ENCODE measurements around the gene USP3. TPM values are rescaled to one million over a fixed set of nuclear protein-coding genes. Genes with fewer than 3 reads are reported as not detected.
A peak's percentile ranks its signal among the peaks of the same experiment; 100 is the strongest.

USP3 gene
- total and polyA plus RNA-seq, 9 of the 15 experiments (the other 6 are each of a cell fraction or from before 2014, with no cell fraction given): 17.3 to 54.3 (median 34.8) TPM

GRCh38 chr15:63476229-63476632 lies 28.2 kb upstream of the USP3 start (continued):
- peak; percentile 76 for TF ChIP-seq ATF3 (IDR thresholded peaks at IDR 0.05)
- TF ChIP-seq ATF3 (CRISPR knock-in tag; conservative IDR thresholded peaks at IDR 0.05): no peak
- peak; percentile 35; the same call in 1 of the 2 replicates for TF ChIP-seq CREM (IDR thresholded peaks at IDR 0.05; ENCODE audit: low read depth)
- TF ChIP-seq ATF7 (IDR thresholded peaks at IDR 0.05): peak; percentile 30; the same call in 1 of the 2 replicates
- TF ChIP-seq USF2 (CRISPR knock-in tag; IDR thresholded peaks at IDR 0.05): no peak

- in situ Hi-C loops (cut with MboI) (no loop called here), intact Hi-C loops (cut with micrococcal nuclease) (no loop called here)
- no peak overlapping the region for H3K4me2 ChIP-seq (ENCODE audit: insufficient read depth, low read length)
- no peaks in the 10 kb centered on the region for H3K9me1 ChIP-seq (ENCODE audit: control insufficient read depth, insufficient read depth, low read length)
- H3K4me1 ChIP-seq (replicated peaks in 1 of 2; ENCODE audit: control insufficient read depth in 2 of 2, insufficient read depth in 2 of 2, low read length in 2 of 2): peaks cover 3 to 8% of the 10 kb centered on the region in 2 experiments; a peak in 3 of 5 replicates
- no peaks in the 10 kb centered on the region for H3K27me3 ChIP-seq (ENCODE audit: control insufficient read depth in 2 of 2, insufficient read depth in 2 of 2, low read length in 2 of 2)
- FAIRE-seq (no peak), ATAC-seq (no peak), DNase-seq (ENCODE audit: extremely low read depth in 1 of 4, low spot score in 3 of 4) (no peak)
- POLR2A ChIA-PET: no interaction called here
- no peak overlapping the region for H2AFZ ChIP-seq (ENCODE audit: low read depth, low read length)
- no peaks in the 10 kb centered on the region for H3K79me2 ChIP-seq (ENCODE audit: control insufficient read depth, insufficient read depth, low read length)
- H4K20me1 ChIP-seq (replicated peaks; ENCODE audit: control insufficient read depth, insufficient read depth, low read length): no peaks in the 10 kb centered on the region
- H3K9ac ChIP-seq (ENCODE audit: insufficient read depth in 1 of 2, low read depth in 2 of 2, low read length in 2 of 2): no peak overlapping the region
- 34% methylated on average over 6 of the region's 6 CpGs for WGBS (ENCODE audit: insufficient coverage, low coverage, missing lambda C conversion rate)
- BruUV-seq (replicated peaks): no TSS peak
- no peak overlapping the region for H3K4me3 ChIP-seq
- H3K36me3 ChIP-seq (ENCODE audit: control insufficient read depth, insufficient read depth, low read length): no peaks in the 10 kb centered on the region
- no peaks in the 10 kb centered on the region for H3K9me3 ChIP-seq (replicated peaks; ENCODE audit: control insufficient read depth, insufficient read depth, low read depth, low read length)
- H3K27ac ChIP-seq (ENCODE audit: extremely low read depth, low read depth, low read length): no peak overlapping the region
- CTCF ChIA-PET (ENCODE audit: low intra/inter-chr PET ratio): no interaction called here
- TF ChIP-seq RCOR1 (IDR thresholded peaks at IDR 0.05; ENCODE audit: borderline replicate concordance in 1 of 2, low read depth in 2 of 2, low read length in 2 of 2) (no peak), ZNF217 (CRISPR knock-in tag; IDR thresholded peaks at IDR 0.05) (no peak), ZNF57 (CRISPR knock-in tag; IDR thresholded peaks at IDR 0.05) (no peak), ZNF408 (CRISPR knock-in tag; IDR thresholded peaks at IDR 0.05; ENCODE audit: low read depth) (no peak), CUX1 (CRISPR knock-in tag; IDR thresholded peaks at IDR 0.05) (no peak)
Measured at GRCh38 chr15:63478243-63478642, 26.1 kb upstream of the USP3 start.

Data from K562 (cell line).